ACC112 (cell line): ENCODE data around the gene CLDN19.
"Not testable (repeated sequence)": the region's sequence is repeated elsewhere in the genome, so short reads cannot be mapped to it uniquely, and the experiment has no call there.

Experiments
- H2AFZ ChIP-seq: fragments of 200-600 bp; sonication (generic); one replicate; pipeline ENCODE4 v1.6.0; 2017; ENCODE audit warnings: antibody characterized with exemption, low read length; ENCODE audit not compliant: unreplicated experiment
- H3K27ac ChIP-seq: fragments of 200-600 bp; sonication (generic); 2 replicates; pipeline ENCODE4 v1.5.1; 2014; ENCODE audit warnings: low read depth, mild to moderate bottlenecking, antibody characterized with exemption, low read length, moderate library complexity
- H3K27me3 ChIP-seq: fragments of 200-600 bp; sonication (generic); 2 replicates; pipeline ENCODE4 v1.6.1; 2014; ENCODE audit warnings: mild to moderate bottlenecking, antibody characterized with exemption, low read length, moderate library complexity, mixed read lengths; ENCODE audit not compliant: insufficient read depth
- H3K36me3 ChIP-seq: fragments of 200-600 bp; sonication (generic); 2 replicates; pipeline ENCODE4 v1.6.1; 2016; ENCODE audit warnings: mild to moderate bottlenecking, antibody characterized with exemption, low read length, moderate library complexity, mixed read lengths; ENCODE audit not compliant: insufficient read depth
- H3K4me1 ChIP-seq: fragments of 200-600 bp; sonication (generic); one replicate; pipeline ENCODE4 v1.6.1; 2016; ENCODE audit warnings: low read length, mixed read lengths; ENCODE audit not compliant: insufficient read depth, unreplicated experiment, control insufficient read depth
- H3K4me3 ChIP-seq: fragments of 200-600 bp; sonication (generic); 2 replicates; pipeline ENCODE4 v1.5.1; 2014; ENCODE audit warnings: mild to moderate bottlenecking, low read depth, low read length
- H3K79me2 ChIP-seq: fragments of 200-600 bp; sonication (generic); one replicate; pipeline ENCODE4 v1.6.0; 2016; ENCODE audit warnings: low read length; ENCODE audit not compliant: control insufficient read depth, unreplicated experiment, insufficient read depth

The CLDN19 gene

GRCh38 chr1:42730988-42731387 is 9.0 kb downstream of the CLDN19 start:
- Histone ChIP-seq H3K79me2 (no peaks in the 10 kb centered on the region), H3K36me3 (no peaks in the 10 kb centered on the region), H3K27ac (no peak overlapping the region), H3K4me1 (no peaks in the 10 kb centered on the region), H3K4me3 (no peak overlapping the region), H2AFZ (no peak overlapping the region), H3K27me3 (no peaks in the 10 kb centered on the region)

GRCh38 chr1:42730002-42730401 is 10.0 kb downstream of the CLDN19 start:
- Histone ChIP-seq H3K4me3 (no peak overlapping the region), H3K79me2 (no peaks in the 10 kb centered on the region), H3K4me1 (no peaks in the 10 kb centered on the region), H3K36me3 (no peaks in the 10 kb centered on the region), H3K27ac (no peak overlapping the region), H2AFZ (no peak overlapping the region), H3K27me3 (no peaks in the 10 kb centered on the region)

GRCh38 chr1:42725820-42726219 is 14.2 kb downstream of the CLDN19 start:
- H2AFZ ChIP-seq, H3K36me3 ChIP-seq, H3K79me2 ChIP-seq, H3K27me3 ChIP-seq, H3K27ac ChIP-seq, H3K4me3 ChIP-seq, H3K4me1 ChIP-seq: not testable (repeated sequence)

GRCh38 chr1:42723511-42723910 is 16.5 kb downstream of the CLDN19 start:
- H2AFZ ChIP-seq = no peak overlapping the region
- no peak overlapping the region for H3K4me3 ChIP-seq

GRCh38 chr1:42722403-42722802 is 17.6 kb downstream of the CLDN19 start:
- not testable (repeated sequence) for H3K27ac ChIP-seq, H2AFZ ChIP-seq, H3K4me3 ChIP-seq, H3K4me1 ChIP-seq, H3K79me2 ChIP-seq, H3K36me3 ChIP-seq, H3K27me3 ChIP-seq

More at GRCh38 chr1:42723511-42723910, 16.5 kb downstream of the CLDN19 start:
- Histone ChIP-seq H3K79me2 (no peaks in the 10 kb centered on the region), H3K27me3 (no peaks in the 10 kb centered on the region), H3K36me3 (0 out of 2 replicates have a peak, but pooled peaks cover 2% of the 10 kb centered on the region), H3K27ac (no peak overlapping the region), H3K4me1 (no peaks in the 10 kb centered on the region)

- Histone ChIP-seq H3K27me3 (no peaks in the 10 kb centered on the region), H3K36me3 (0 out of 2 replicates have a peak, but pooled peaks cover 2% of the 10 kb centered on the region), H3K79me2 (no peaks in the 10 kb centered on the region), H3K27ac (no peak overlapping the region), H3K4me3 (no peak overlapping the region), H2AFZ (no peak overlapping the region), H3K4me1 (no peaks in the 10 kb centered on the region)
Observed at GRCh38 chr1:42721926-42722325, 18.1 kb downstream of the CLDN19 start.

GRCh38 chr1:42720868-42721267 is 19.2 kb downstream of the CLDN19 start:
- Histone ChIP-seq H3K27ac (no peak overlapping the region), H3K4me3 (no peak overlapping the region), H3K79me2 (no peaks in the 10 kb centered on the region), H3K4me1 (no peaks in the 10 kb centered on the region), H3K36me3 (peaks cover 9% of the 10 kb centered on the region; the same call in 1 of the 2 replicates), H2AFZ (no peak overlapping the region), H3K27me3 (no peaks in the 10 kb centered on the region)

- not testable (repeated sequence) for H3K27ac ChIP-seq, H2AFZ ChIP-seq, H3K27me3 ChIP-seq, H3K4me3 ChIP-seq, H3K4me1 ChIP-seq
- peaks cover 42% of the 10 kb centered on the region for H3K36me3 ChIP-seq
- H3K79me2 ChIP-seq = peaks cover 21% of the 10 kb centered on the region
Observed at GRCh38 chr1:42714441-42714840, 25.6 kb downstream of the CLDN19 start.

- peaks cover 22% of the 10 kb centered on the region for H3K79me2 ChIP-seq
Observed at GRCh38 chr1:42713293-42713692, 26.7 kb downstream of the CLDN19 start.

GRCh38 chr1:42712808-42713207 is 27.2 kb downstream of the CLDN19 start:
- H3K27ac ChIP-seq, H3K27me3 ChIP-seq, H3K4me3 ChIP-seq, H3K4me1 ChIP-seq, H2AFZ ChIP-seq: not testable (repeated sequence)
- H3K79me2 ChIP-seq = peaks cover 24% of the 10 kb centered on the region
- peaks cover 42% of the 10 kb centered on the region for H3K36me3 ChIP-seq

More at GRCh38 chr1:42713293-42713692, 26.7 kb downstream of the CLDN19 start:
- Histone ChIP-seq H2AFZ (no peak overlapping the region), H3K4me3 (no peak overlapping the region), H3K27me3 (no peaks in the 10 kb centered on the region), H3K27ac (no peak overlapping the region), H3K36me3 (peaks cover 42% of the 10 kb centered on the region), H3K4me1 (no peaks in the 10 kb centered on the region)

- peaks cover 17% of the 10 kb centered on the region for H3K79me2 ChIP-seq
- H3K27me3 ChIP-seq = no peaks in the 10 kb centered on the region
- H3K36me3 ChIP-seq = peaks cover 68% of the 10 kb centered on the region
- H2AFZ ChIP-seq = no peak overlapping the region
- H3K4me1 ChIP-seq = no peaks in the 10 kb centered on the region
- H3K4me3 ChIP-seq = no peak overlapping the region
- H3K27ac ChIP-seq = no peak overlapping the region
Observed at GRCh38 chr1:42703888-42704464, 36.1 kb downstream of the CLDN19 start.
